Thoracic aorta (tissue), 2 donors: ENCODE data around the gene FAM120B. TPM values are rescaled to one million over a fixed set of nuclear protein-coding genes. Genes with fewer than 3 reads are reported as not detected.
"Not testable (repeated sequence)": the region's sequence is repeated elsewhere in the genome, so short reads cannot be mapped to it uniquely, and the experiment has no call there.

Source experiments
- ATAC-seq: fragments of 150-250 bp; one replicate; pipeline ENCODE4 v1.8.0; 2017; ENCODE audit warnings: low read depth; ENCODE audit not compliant: insufficient number of reproducible peaks, low FRiP score
- DNase-seq: peaks from one replicate; pipeline ENCODE4 v3.0.0-alpha.2; 2020; ENCODE audit warnings: low spot score
- H3K27ac ChIP-seq, 2 donors: fragments of 200-600 bp; sonication (generic); 1 replicate in 1 of 2; 2 replicates in 1 of 2; pipeline ENCODE4 v1.5.1; 2016; ENCODE audit warnings: mild to moderate bottlenecking in 2 of 2, moderate library complexity in 2 of 2
- H3K27me3 ChIP-seq: fragments of 200-600 bp; sonication (generic); replicated peaks from 2 replicates; pipeline ENCODE4 v1.6.0; 2016; ENCODE audit warnings: mild to moderate bottlenecking; ENCODE audit not compliant: insufficient read depth
- H3K36me3 ChIP-seq: fragments of 200-600 bp; sonication (generic); one replicate; pipeline ENCODE4 v1.5.1; 2016
- H3K4me1 ChIP-seq, 2 donors: fragments of 200-600 bp; sonication (generic); 1 replicate in 1 of 2; 2 replicates in 1 of 2; pipeline versions ENCODE4 v1.5.1 to v1.6.0; 2016; ENCODE audit warnings: low read depth in 2 of 2, mild to moderate bottlenecking in 1 of 2; ENCODE audit not compliant: control insufficient read depth in 1 of 2
- H3K4me3 ChIP-seq: fragments of 200-600 bp; sonication (generic); 2 replicates; pipeline ENCODE4 v1.5.1; 2016; ENCODE audit warnings: mild to moderate bottlenecking
- H3K9me3 ChIP-seq: fragments of 200-600 bp; sonication (generic); 2 replicates; pipeline ENCODE4 v1.5.1; 2016
- total RNA-seq, 2 donors: library from RNA; depleted of rRNA; stranded (reverse); fragments of >200 nt; gene quantifications; one replicate each; pipeline versions ENCODE4 v1.1.0 to v1.2.3, GENCODE V29; 2016
- TF ChIP-seq, protein P1 (sequence below): fragments of 200-600 bp; sonication (generic); IDR thresholded peaks from one replicate; pipeline ENCODE4 v1.5.1; 2019; ENCODE audit warnings: antibody characterized with exemption

The FAM120B gene
- total RNA-seq, 2 donors from 2014 or later, result 21.0 to 24.1 TPM

DNA sequence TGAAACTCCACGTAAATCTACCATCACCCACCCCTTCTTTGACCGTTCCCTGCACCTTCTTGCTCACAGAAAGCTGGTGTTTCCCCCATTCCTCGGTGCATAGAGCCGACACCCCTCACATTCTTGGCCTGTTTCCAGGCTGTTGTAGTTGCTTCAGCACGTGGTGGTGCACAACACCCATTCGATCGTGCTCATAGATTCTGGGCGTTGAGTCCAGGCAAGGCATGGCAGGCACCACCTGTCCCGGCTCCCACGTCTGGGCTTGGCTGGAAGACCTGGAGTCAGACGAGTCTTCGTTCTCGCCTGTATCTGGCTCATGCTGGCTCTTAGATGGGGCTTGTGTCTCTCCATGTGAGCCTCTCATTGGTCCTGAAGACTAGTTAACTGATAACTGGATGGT, 100.6 kb downstream of the FAM120B start:
- H3K4me1 ChIP-seq, result no peaks in the 10 kb centered on the region
- no peaks in the 10 kb centered on the region for H3K27me3 ChIP-seq
- H3K9me3 ChIP-seq, result peaks cover 9% of the 10 kb centered on the region
- ATAC-seq (no peak), DNase-seq (no peak)
- H3K27ac ChIP-seq, result no peak overlapping the region
- H3K36me3 ChIP-seq, result peaks cover 17% of the 10 kb centered on the region
- no peak overlapping the region for H3K4me3 ChIP-seq
- TF ChIP-seq, protein P1, sequence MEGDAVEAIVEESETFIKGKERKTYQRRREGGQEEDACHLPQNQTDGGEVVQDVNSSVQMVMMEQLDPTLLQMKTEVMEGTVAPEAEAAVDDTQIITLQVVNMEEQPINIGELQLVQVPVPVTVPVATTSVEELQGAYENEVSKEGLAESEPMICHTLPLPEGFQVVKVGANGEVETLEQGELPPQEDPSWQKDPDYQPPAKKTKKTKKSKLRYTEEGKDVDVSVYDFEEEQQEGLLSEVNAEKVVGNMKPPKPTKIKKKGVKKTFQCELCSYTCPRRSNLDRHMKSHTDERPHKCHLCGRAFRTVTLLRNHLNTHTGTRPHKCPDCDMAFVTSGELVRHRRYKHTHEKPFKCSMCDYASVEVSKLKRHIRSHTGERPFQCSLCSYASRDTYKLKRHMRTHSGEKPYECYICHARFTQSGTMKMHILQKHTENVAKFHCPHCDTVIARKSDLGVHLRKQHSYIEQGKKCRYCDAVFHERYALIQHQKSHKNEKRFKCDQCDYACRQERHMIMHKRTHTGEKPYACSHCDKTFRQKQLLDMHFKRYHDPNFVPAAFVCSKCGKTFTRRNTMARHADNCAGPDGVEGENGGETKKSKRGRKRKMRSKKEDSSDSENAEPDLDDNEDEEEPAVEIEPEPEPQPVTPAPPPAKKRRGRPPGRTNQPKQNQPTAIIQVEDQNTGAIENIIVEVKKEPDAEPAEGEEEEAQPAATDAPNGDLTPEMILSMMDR, result no peak

DNA sequence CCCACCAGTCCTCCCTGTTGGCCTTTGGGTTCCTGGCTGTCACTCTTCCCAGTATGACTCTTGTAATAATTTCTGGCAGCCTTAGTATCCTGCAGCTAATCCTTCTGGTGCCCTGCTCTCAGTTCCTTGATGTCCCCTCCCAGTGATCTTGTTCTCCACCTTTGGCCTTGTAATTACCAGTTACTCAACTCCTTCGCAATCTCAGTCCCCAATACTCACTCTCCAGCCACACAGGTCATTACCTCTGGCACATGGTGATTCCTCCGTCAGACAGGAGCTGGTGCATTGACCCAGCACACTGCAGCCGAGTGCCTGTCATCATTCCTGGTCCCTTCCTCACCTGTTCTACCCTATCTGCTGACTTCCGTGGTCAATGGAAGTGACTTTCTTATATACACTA, 101.4 kb downstream of the FAM120B start:
- Histone ChIP-seq H3K9me3 (peaks cover 9% of the 10 kb centered on the region), H3K4me1 (no peaks in the 10 kb centered on the region), H3K4me3 (no peak overlapping the region), H3K27ac (no peak overlapping the region), H3K36me3 (peaks cover 17% of the 10 kb centered on the region), H3K27me3 (no peaks in the 10 kb centered on the region)
- TF ChIP-seq, protein P1, result no peak
- no peak for DNase-seq
- ATAC-seq, result no peak

DNA sequence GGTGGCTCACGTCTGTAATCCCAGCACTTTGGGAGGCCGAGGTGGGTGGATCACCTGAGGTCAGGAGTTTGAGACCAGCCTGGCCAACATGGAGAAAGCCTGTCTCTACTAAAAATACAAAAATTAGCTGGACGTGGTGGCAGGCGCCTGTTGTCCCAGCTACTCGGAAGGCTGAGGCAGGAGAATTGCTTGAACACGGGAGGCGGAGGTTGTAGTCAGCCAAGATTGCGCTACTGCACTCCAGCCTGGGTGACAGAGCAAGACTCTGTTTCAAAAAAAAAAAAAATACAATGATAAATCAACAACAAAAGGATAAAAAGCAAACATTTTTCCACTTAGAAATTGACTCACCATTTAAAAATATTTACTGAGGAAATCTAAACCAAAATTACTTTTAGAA, 103.2 kb downstream of the FAM120B start:
- not testable (repeated sequence) for H3K4me1 ChIP-seq, H3K27ac ChIP-seq, ATAC-seq, H3K27me3 ChIP-seq, DNase-seq, H3K9me3 ChIP-seq, H3K4me3 ChIP-seq
- peaks cover 12% of the 10 kb centered on the region for H3K36me3 ChIP-seq

DNA sequence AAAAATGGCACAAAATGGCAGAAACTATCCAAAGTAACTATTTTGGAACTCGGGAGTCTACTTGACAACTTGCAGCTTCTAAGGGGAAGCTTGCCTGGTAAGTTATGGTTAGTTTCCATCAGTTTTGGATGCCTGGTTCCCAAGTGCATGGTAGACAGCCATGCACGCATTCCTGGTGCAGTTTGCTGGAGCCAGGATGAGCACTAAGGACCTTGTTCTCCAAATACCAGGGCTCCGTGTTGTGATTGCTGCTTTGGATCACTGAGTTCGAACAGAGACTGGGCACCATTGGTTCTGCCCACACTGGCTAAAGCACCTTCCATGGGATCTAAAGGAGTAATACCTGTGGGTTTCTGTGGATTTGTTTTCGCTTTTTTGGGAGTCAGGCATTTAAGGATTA, 103.7 kb downstream of the FAM120B start:
- Histone ChIP-seq H3K27me3 (no peaks in the 10 kb centered on the region), H3K4me3 (no peak overlapping the region), H3K27ac (no peak overlapping the region), H3K36me3 (peaks cover 7% of the 10 kb centered on the region), H3K9me3 (peaks cover 9% of the 10 kb centered on the region), H3K4me1 (no peaks in the 10 kb centered on the region)
- TF ChIP-seq, protein P1, result no peak
- no peak for DNase-seq
- ATAC-seq, result no peak

DNA sequence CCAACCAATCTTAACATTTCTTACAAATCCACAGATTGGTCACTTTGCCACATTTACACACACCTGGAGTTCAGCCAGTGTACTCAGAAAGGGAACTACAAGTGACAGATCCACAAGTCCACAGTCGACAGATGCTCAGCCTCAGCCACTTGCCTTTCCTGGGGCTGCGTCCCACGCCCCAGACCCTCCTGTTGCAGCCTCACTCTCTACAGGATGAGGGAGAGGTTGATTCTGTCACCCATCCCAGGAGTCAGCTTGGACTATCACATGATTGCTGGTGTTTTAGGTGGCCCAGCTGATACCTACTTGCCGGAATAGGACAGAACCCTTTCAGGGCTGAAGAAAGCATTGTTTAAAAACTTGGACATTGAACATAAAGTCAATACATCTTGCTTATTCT, 108.8 kb downstream of the FAM120B start:
- Histone ChIP-seq H3K9me3 (peaks cover 9% of the 10 kb centered on the region), H3K4me3 (no peak overlapping the region), H3K4me1 (no peaks in the 10 kb centered on the region), H3K27me3 (no peaks in the 10 kb centered on the region), H3K36me3 (no peaks in the 10 kb centered on the region), H3K27ac (no peak overlapping the region)
- DNase-seq (no peak), ATAC-seq (no peak)
- TF ChIP-seq, protein P1, result no peak

DNA sequence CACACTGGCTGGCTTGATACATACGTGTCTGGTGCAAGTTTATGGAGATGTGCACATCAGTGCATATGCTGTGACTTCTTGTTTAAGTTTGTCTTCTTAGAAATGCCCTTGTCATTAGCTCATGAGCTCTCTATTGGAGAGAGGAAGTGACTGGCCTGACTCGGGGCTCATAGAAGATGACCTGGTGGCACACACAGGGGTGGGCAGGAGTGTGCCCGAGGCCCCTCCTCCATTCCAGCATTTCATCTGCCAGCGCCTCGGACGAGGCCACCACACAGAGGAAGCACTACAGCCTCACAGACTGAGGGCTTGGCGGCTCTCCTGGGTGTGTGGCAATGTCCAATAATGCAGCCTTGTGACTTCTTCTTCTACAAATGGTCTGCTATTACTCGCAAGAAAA, 109.7 kb downstream of the FAM120B start:
- H3K4me1 ChIP-seq, result no peaks in the 10 kb centered on the region
- TF ChIP-seq, protein P1, result no peak
- no peak overlapping the region for H3K27ac ChIP-seq
- no peak for DNase-seq
- no peak overlapping the region for H3K4me3 ChIP-seq
- no peaks in the 10 kb centered on the region for H3K36me3 ChIP-seq
- peaks cover 3% of the 10 kb centered on the region for H3K9me3 ChIP-seq
- no peak for ATAC-seq
- no peaks in the 10 kb centered on the region for H3K27me3 ChIP-seq
